ENCODE results near the gene KAT6B.
A peak's percentile ranks its signal among the peaks of the same experiment; 100 is the strongest.
"Not testable (repeated sequence)": the region's sequence is repeated elsewhere in the genome, so short reads cannot be mapped to it uniquely, and the experiment has no call there.

Gene KAT6B

GRCh38 chr10:74826142-74827044, at the start of gene KAT6B:
Gene KAT6B, plus strand, starts transcription at chr10:74826600. Its CDS starts 16,258 bp downstream, at chr10:74842858.
- peak; percentile 100 for DNase-seq

- DNase-seq: no peak
Observed at GRCh38 chr10:74778436-74779094, 47.8 kb upstream of the KAT6B start.

GRCh38 chr10:74781870-74782269, 44.5 kb upstream of the KAT6B start:
- not testable (repeated sequence) for DNase-seq

GRCh38 chr10:74784462-74784861, 41.9 kb upstream of the KAT6B start:
- no peak for DNase-seq

- peak; percentile 73 for DNase-seq
Observed at GRCh38 chr10:74786126-74786525, 40.3 kb upstream of the KAT6B start.

GRCh38 chr10:74787457-74787856, 38.9 kb upstream of the KAT6B start:
- DNase-seq: no peak

- not testable (repeated sequence) for DNase-seq
Observed at GRCh38 chr10:74791979-74792378, 34.4 kb upstream of the KAT6B start.

GRCh38 chr10:74792726-74793125, 33.7 kb upstream of the KAT6B start:
- no peak for DNase-seq

GRCh38 chr10:74793240-74793639, 33.2 kb upstream of the KAT6B start:
- not testable (repeated sequence) for DNase-seq

GRCh38 chr10:74794531-74794930, 31.9 kb upstream of the KAT6B start:
- DNase-seq: no peak

- DNase-seq: no peak
Observed at GRCh38 chr10:74797550-74797949, 28.9 kb upstream of the KAT6B start.

- DNase-seq: no peak
Observed at GRCh38 chr10:74799721-74800221, 26.6 kb upstream of the KAT6B start.

GRCh38 chr10:74801447-74801846, 25.0 kb upstream of the KAT6B start:
- no peak for DNase-seq

- no peak for DNase-seq
Observed at GRCh38 chr10:74808501-74808900, 17.9 kb upstream of the KAT6B start.

GRCh38 chr10:74810087-74810486, 16.3 kb upstream of the KAT6B start:
- DNase-seq: no peak

- DNase-seq: no peak
Observed at GRCh38 chr10:74813381-74814259, 12.8 kb upstream of the KAT6B start.

GRCh38 chr10:74814797-74815196, 11.6 kb upstream of the KAT6B start:
- no peak for DNase-seq

GRCh38 chr10:74816824-74817498, 9.4 kb upstream of the KAT6B start:
- no peak for DNase-seq

GRCh38 chr10:74821501-74821900, 4.9 kb upstream of the KAT6B start:
- peak; percentile 90 for DNase-seq

- DNase-seq: peak; percentile 75
Observed at GRCh38 chr10:74822101-74822500, 4.3 kb upstream of the KAT6B start.

GRCh38 chr10:74822521-74823089, 3.8 kb upstream of the KAT6B start:
- no peak for DNase-seq

- peak; percentile 30 for DNase-seq
Observed at GRCh38 chr10:74823791-74824183, 2.6 kb upstream of the KAT6B start.

Measured in NCI-H69 (cell line).